ENCODE measurements around the gene FANK1.

Gene FANK1

DNA sequence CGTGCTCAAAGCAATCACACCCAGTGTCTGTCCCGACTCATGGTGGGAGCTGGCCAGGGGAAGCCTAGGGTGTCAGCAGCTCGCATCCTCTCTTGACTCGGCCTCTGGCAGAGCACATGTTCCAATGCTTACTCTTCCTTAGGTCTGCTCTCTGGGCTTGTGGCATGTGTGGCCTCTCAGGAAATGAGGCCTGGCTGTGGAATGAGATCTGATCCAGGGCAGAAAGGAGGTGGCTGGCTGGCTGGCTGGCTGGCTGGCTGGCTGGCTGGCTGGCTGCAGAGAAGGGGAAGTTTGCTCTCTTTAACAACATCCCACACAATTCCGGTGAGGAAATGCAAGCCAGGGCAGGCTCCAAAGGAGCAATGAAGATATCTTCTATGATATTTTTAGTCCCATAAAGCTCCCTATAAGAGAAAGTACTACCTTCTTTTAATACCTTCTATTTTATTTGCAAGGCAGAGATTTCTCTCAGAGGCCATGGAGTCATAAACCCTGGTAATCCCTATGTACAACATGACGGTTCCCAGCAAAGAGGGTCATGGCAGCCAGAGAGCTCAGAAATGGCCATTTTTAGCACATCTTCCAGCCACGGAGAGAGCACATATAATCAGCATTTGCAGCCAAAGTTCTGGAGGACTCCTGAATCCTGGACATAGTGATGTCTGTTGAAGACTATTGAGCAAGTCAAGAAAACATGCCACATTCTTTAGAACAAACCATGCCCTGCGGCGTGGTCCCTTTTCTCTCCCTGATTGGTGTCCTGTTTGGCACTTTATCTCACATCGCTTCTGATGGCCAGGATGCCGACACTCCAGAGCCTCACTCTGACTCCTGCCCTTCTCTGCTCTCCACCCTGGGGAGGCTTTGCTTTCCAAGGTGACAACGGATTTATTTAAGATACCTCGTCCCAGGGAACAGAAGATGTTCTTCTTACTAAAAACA is 153.7 kb downstream of the FANK1 start:
- H3K4me1 ChIP-seq, result peaks cover 0 to 14% (median 5%) of the 10 kb centered on the region in 4 donors
- no peaks in the 10 kb centered on the region for H3K9me3 ChIP-seq
- intact Hi-C loops (cut with DNase I; ENCODE audit: low total_unique reads), result no loop called here
- H3K36me3 ChIP-seq, result no peaks in the 10 kb centered on the region
- peak overlapping the region in 1 of 2 donors; percentile 16 for H3K27ac ChIP-seq
- H3K27me3 ChIP-seq, result no peaks in the 10 kb centered on the region
- DNase-seq, result peak in 1 of 2 donors; percentile 79
- TF ChIP-seq, protein P1, sequence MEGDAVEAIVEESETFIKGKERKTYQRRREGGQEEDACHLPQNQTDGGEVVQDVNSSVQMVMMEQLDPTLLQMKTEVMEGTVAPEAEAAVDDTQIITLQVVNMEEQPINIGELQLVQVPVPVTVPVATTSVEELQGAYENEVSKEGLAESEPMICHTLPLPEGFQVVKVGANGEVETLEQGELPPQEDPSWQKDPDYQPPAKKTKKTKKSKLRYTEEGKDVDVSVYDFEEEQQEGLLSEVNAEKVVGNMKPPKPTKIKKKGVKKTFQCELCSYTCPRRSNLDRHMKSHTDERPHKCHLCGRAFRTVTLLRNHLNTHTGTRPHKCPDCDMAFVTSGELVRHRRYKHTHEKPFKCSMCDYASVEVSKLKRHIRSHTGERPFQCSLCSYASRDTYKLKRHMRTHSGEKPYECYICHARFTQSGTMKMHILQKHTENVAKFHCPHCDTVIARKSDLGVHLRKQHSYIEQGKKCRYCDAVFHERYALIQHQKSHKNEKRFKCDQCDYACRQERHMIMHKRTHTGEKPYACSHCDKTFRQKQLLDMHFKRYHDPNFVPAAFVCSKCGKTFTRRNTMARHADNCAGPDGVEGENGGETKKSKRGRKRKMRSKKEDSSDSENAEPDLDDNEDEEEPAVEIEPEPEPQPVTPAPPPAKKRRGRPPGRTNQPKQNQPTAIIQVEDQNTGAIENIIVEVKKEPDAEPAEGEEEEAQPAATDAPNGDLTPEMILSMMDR (IDR thresholded peaks at IDR 0.05), result no peak
- H3K4me3 ChIP-seq, result no peak overlapping the region

DNA sequence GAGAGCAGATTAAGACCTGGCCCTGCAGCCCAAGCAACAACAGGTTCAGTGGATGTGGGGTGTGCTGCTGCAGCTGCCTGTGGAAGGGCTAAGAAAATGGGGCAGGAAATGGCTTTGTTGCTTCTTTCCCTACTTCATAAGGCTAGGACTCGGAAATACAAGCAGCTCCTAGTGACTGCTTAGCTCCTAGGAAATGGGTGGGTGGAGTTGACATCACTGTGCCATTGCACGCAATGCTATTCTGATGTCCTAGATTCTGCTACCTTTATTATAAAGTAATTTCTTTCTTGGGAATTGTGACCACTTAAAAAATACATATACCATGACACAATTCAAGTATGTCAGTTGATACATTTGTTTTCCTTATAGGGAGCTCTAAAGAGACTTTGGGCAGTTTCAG is 155.8 kb downstream of the FANK1 start:
- intact Hi-C loops (cut with DNase I; ENCODE audit: low total_unique reads), result no loop called here
- Histone ChIP-seq H3K36me3 (no peaks in the 10 kb centered on the region), H3K4me1 (peaks cover 0 to 14% (median 5%) of the 10 kb centered on the region in 4 donors), H3K9me3 (no peaks in the 10 kb centered on the region), H3K4me3 (no peak overlapping the region), H3K27ac (no peak overlapping the region), H3K27me3 (no peaks in the 10 kb centered on the region)
- TF ChIP-seq, protein P1 (IDR thresholded peaks at IDR 0.05), result no peak
- no peak for DNase-seq

DNA sequence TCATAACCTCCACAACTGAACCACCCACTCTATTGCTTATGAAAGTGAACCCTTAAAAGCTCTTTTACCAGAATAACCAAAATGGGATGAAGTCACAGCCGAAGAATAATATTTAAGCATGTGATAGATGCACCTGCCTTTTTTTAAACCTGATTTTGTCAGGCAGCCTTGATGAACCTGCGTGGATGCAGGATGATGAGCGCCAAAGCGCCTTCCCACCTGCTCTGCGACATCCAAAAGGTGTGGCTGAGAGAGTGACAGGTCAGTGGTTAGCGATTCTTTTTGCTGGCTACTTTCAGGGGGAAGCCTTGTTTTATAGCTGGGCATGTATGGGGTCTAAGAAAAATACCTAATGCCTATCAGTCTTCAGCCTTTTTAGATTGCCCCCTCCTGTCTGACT is 157.8 kb downstream of the FANK1 start:
- H3K27me3 ChIP-seq, result no peaks in the 10 kb centered on the region
- H3K4me3 ChIP-seq, result no peak overlapping the region
- intact Hi-C loops (cut with DNase I; ENCODE audit: low total_unique reads), result no loop called here
- H3K4me1 ChIP-seq, result peaks cover 0 to 13% (median 5%) of the 10 kb centered on the region in 4 donors
- no peak overlapping the region for H3K27ac ChIP-seq
- TF ChIP-seq, protein P1 (IDR thresholded peaks at IDR 0.05), result no peak
- H3K36me3 ChIP-seq, result no peaks in the 10 kb centered on the region
- no peaks in the 10 kb centered on the region for H3K9me3 ChIP-seq
- no peak for DNase-seq

DNA sequence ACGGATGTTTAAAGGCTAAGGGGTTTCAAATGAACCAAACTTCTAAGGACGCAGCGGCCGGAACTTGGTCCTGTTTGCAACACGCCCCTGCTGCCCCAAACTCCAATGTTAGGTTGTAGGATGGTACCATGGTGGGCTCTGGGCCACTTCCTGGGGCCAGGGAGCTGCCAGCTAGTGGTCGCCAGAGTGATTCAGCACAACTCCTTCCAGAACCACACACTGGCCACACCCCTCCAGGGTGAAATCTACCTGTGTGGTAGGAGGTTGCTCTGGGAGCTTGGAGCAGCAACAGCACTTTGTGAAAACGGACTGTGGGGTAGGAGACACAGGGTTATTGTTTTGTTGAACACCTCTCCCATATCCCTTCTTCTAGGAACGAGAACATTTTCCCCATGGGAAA is 161.1 kb downstream of the FANK1 start:
- H3K9me3 ChIP-seq, result no peaks in the 10 kb centered on the region
- TF ChIP-seq, protein P1 (IDR thresholded peaks at IDR 0.05), result no peak
- intact Hi-C loops (cut with DNase I; ENCODE audit: low total_unique reads), result no loop called here
- H3K27ac ChIP-seq, result no peak overlapping the region
- no peaks in the 10 kb centered on the region for H3K27me3 ChIP-seq
- H3K4me1 ChIP-seq, result peaks cover 0 to 12% (median 7%) of the 10 kb centered on the region in 4 donors
- DNase-seq, result no peak
- no peak overlapping the region for H3K4me3 ChIP-seq
- H3K36me3 ChIP-seq, result no peaks in the 10 kb centered on the region

DNA sequence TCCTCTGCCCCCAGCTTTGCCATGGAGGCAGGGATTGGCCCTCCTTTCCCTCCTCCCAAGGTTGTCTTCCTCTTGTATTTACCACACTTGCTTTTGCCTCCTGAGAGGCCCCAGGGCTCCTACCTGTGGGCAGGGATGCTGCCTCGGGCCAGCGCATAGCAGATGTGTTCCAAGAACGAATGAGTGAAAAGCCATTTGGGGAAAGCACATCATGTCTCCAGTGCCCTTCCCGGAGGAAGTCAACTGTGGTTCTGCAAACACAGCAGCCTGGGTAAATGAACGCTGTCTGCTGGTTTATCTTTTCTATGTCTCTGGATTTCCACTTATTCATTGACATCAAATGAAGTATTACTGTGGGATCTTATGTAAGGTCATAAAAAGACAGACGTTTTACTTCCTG is 161.7 kb downstream of the FANK1 start:
- H3K9me3 ChIP-seq, result no peaks in the 10 kb centered on the region
- H3K27me3 ChIP-seq, result no peaks in the 10 kb centered on the region
- intact Hi-C loops (cut with DNase I; ENCODE audit: low total_unique reads), result no loop called here
- TF ChIP-seq, protein P1 (IDR thresholded peaks at IDR 0.05), result no peak
- no peak overlapping the region for H3K27ac ChIP-seq
- peaks cover 0 to 18% (median 12%) of the 10 kb centered on the region in 4 donors for H3K4me1 ChIP-seq
- no peak overlapping the region for H3K4me3 ChIP-seq
- no peaks in the 10 kb centered on the region for H3K36me3 ChIP-seq
- DNase-seq, result no peak
